GM19043 (cell line): ENCODE results near the gene ARID1B.

Experiments used
- ATAC-seq: cut with Tn5 transposase; IDR thresholded peaks from one replicate; pipeline ENCODE4 v1.9.1; 2021; ENCODE audit warnings: low read depth; ENCODE audit not compliant: unreplicated experiment

The ARID1B gene

GRCh38 chr6:156900292-156900691 is 123.1 kb downstream of the ARID1B start:
- ATAC-seq, result no peak

- ATAC-seq, result no peak
These were observed 124.3 kb downstream of the ARID1B start for GRCh38 chr6:156901309-156902019.

- ATAC-seq, result no peak
These were observed 125.6 kb downstream of the ARID1B start for GRCh38 chr6:156902782-156903181.

- no peak for ATAC-seq
These were observed 127.2 kb downstream of the ARID1B start for GRCh38 chr6:156904176-156904967.

GRCh38 chr6:156905801-156906200 is 128.6 kb downstream of the ARID1B start:
- ATAC-seq, result no peak

- ATAC-seq, result no peak
These were observed 129.3 kb downstream of the ARID1B start for GRCh38 chr6:156906451-156906850.

- ATAC-seq, result no peak
These were observed 132.2 kb downstream of the ARID1B start for GRCh38 chr6:156909212-156910010.

GRCh38 chr6:156910011-156910334 is 132.8 kb downstream of the ARID1B start:
- no peak for ATAC-seq

- ATAC-seq, result no peak
These were observed 133.8 kb downstream of the ARID1B start for GRCh38 chr6:156910938-156911337.

- no peak for ATAC-seq
These were observed 134.4 kb downstream of the ARID1B start for GRCh38 chr6:156911581-156911980.

GRCh38 chr6:156912431-156912830 is 135.3 kb downstream of the ARID1B start:
- ATAC-seq, result no peak

- ATAC-seq, result no peak
These were observed 137.0 kb downstream of the ARID1B start for GRCh38 chr6:156914181-156914580.

GRCh38 chr6:156916130-156916801 is 139.1 kb downstream of the ARID1B start:
- no peak for ATAC-seq

GRCh38 chr6:156917213-156917612 is 140.0 kb downstream of the ARID1B start:
- peak; percentile 61 for ATAC-seq

- no peak for ATAC-seq
These were observed 141.5 kb downstream of the ARID1B start for GRCh38 chr6:156918647-156919046.

- no peak for ATAC-seq
These were observed 142.2 kb downstream of the ARID1B start for GRCh38 chr6:156919370-156919769.

GRCh38 chr6:156919814-156920369 is 142.7 kb downstream of the ARID1B start:
- no peak for ATAC-seq

GRCh38 chr6:156924246-156924645 is 147.1 kb downstream of the ARID1B start:
- ATAC-seq, result no peak

- no peak for ATAC-seq
These were observed 147.8 kb downstream of the ARID1B start for GRCh38 chr6:156925026-156925425.
